NCI-H128 (cell line): ENCODE measurements around the gene DLK1.

Source experiments
- DNase-seq: peaks from one replicate; lab custom pipeline; 2025; ENCODE audit not compliant: unreplicated experiment; lab: John Stamatoyannopoulos, UW

DLK1 gene

GRCh38 chr14:100731846-100732765 lies 5.4 kb downstream of the DLK1 start:
- DNase-seq = no peak

- no peak for DNase-seq
Observed at GRCh38 chr14:100732766-100733100, 6.0 kb downstream of the DLK1 start.

GRCh38 chr14:100733152-100733850 lies 6.6 kb downstream of the DLK1 start:
- no peak for DNase-seq

DNA sequence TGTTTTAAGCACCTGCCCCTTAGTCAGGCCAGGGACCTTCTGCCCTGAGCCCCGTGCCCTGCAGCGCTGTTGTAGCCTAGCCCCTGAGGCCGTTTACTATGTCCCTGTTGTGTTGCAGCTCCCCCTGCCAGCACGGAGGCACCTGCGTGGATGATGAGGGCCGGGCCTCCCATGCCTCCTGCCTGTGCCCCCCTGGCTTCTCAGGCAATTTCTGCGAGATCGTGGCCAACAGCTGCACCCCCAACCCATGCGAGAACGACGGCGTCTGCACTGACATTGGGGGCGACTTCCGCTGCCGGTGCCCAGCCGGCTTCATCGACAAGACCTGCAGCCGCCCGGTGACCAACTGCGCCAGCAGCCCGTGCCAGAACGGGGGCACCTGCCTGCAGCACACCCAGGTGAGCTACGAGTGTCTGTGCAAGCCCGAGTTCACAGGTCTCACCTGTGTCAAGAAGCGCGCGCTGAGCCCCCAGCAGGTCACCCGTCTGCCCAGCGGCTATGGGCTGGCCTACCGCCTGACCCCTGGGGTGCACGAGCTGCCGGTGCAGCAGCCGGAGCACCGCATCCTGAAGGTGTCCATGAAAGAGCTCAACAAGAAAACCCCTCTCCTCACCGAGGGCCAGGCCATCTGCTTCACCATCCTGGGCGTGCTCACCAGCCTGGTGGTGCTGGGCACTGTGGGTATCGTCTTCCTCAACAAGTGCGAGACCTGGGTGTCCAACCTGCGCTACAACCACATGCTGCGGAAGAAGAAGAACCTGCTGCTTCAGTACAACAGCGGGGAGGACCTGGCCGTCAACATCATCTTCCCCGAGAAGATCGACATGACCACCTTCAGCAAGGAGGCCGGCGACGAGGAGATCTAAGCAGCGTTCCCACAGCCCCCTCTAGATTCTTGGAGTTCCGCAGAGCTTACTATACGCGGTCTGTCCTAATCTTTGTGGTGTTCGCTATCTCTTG lies 7.6 kb downstream of the DLK1 start:
- DNase-seq = no peak

DNA sequence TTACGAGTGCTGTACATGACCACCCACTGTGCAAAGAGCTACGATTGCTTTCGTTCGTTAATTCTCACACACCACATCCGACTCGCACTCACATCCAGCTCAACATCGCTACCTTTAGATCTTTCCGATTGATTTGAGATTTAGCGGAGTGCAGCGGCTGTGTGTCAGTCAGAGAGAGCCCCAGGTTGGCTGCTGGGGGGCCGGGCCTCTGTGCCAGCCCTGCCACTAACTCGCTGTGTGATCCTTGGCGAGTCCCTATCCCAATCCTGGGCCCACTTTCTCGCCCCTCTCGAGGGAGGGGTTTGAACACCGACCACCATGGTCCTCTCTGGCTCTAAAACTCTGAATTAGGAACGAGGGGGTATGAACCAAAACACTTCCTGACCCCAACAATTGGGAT lies 8.6 kb downstream of the DLK1 start:
- DNase-seq = no peak

- no peak for DNase-seq
Observed at GRCh38 chr14:100736269-100737180, 9.8 kb downstream of the DLK1 start.

DNA sequence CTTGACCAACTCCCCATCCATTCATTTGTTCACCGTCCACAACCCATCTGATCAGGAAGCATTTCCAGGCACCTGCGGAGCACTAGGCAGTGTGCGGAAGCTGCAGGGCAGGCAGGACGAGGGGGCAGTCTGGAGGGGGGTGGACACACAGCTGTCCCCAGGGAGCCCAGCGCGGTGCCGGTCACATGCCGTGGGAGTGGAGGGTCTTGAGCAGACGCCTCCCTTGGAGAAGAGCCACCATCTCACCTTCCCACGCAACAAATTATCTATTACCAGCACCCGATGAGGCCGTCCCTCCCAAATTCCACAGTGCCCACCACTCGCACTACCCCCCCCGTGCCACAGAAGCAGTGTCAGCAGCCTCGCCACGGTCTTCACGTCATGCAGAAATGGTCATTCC lies 10.8 kb downstream of the DLK1 start:
- DNase-seq = no peak

- DNase-seq = no peak
Observed at GRCh38 chr14:100738269-100738691, 11.6 kb downstream of the DLK1 start.

DNA sequence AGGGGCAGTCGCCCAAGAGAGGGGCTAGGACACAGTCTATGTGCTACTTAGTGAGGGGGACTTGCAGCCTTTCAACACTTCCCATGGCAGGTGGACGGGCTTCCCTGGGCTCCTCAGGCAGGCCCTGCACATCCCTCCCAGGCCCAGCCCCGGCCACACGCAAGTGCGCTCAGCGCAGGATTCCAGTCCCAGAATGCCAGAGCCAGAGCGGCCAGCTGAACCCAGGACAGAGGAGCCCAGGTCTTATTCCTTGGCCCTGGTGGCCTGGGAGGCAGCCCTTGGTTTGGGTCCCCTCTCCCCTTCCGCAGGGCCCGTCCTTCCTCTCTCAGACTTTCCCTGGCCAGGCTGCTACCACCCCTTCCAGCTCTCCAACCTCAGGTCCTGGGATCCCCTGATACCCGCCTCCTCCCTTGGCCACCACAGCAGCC lies 12.0 kb downstream of the DLK1 start:
- no peak for DNase-seq

DNA sequence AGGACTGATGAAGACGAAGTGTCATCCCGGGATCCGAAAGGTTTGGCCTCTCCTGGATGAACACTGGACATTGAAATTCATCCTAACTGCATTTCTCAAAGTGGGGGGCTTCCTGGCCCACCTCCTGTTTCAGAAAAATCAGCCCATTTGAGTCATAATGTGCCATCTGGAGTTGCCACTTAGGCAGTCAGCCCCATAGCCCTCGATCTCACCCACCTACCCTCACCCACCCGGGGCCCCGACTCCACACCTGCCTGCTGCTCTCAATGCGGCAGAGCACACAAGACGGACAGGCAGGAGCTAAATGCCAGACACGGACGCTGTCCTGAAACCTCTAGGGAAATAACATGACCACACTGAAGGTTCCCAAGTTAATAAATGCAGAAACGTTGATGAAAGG lies 12.6 kb downstream of the DLK1 start:
- DNase-seq = no peak

DNA sequence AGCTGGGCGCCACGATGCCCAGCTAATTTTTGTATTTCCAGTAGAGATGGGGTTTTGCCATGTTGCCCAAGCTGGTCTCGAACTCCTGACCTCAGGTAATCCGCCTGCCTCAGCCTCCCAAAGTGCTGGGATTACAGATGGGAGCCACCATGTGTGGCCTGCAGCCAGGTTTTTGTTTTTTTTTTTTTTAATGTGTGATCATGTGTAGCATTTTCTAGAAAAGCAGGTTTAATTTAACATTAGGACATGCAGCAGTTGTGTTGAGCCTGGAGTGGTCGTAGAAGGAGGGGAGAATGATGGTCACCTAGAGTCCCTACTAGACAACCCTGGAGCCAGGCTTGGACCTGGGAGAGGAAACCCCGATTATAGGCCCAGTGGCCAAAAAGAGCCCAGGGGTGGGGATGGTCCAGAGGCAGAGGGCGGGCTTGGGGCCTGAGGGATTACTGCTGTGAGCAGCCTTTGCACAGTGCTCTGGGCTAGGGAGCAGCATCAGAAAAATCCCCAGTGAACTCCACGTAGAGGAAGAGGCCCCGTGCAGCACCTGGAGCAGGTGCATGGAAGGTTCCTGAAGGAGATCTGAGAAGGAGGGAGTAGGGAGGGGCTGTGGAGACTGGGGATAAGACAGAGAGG lies 13.6 kb downstream of the DLK1 start:
- no peak for DNase-seq

- no peak for DNase-seq
Observed at GRCh38 chr14:100740929-100741328, 14.2 kb downstream of the DLK1 start.

GRCh38 chr14:100741966-100742365 lies 15.3 kb downstream of the DLK1 start:
- DNase-seq = no peak

DNA sequence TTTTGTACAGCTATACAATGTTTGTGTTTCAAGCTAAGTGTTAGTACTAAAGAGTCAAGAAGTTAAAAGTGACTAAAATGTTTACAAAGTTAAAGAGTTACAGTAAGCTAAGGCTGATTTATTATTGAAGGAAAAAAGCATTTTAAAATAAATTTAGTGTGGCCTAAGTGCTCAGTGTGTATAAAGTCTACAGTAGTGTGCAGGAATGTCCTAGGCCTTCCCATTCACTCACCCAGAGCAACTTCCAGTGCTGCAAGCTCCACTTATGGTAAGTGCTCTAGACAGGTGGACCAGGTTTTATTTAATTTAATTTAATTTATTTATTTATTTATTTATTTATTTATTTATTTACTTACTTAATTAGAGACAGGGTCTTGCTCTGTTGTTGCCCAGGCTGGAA lies 19.6 kb downstream of the DLK1 start:
- no peak for DNase-seq

DNA sequence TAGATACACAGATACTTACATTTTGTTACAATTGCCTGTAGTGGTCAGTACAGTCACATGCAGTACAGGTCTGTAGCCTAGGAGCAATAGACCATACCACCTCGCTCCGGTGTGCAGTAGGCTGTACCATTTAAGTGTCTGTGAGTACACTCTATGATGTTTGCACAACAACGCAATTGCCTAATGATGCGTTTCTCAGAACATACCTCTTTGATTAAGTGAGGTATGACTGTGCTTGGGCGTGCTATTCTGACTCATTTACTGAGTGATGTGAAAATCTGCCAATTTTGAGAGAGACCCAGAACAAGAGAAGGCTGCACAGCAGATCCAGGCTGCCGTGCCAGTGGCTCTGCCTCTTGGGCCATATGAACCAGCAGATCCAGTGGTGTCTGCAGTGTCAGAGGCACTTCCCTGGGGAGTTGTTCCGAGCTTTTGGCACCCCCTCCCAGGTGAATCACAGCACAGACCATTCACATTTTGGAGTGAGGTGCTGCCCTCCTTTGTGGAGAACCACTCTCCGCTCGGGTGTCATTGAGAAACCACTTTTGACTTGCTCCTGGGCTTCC lies 20.4 kb downstream of the DLK1 start:
- DNase-seq = no peak

DNA sequence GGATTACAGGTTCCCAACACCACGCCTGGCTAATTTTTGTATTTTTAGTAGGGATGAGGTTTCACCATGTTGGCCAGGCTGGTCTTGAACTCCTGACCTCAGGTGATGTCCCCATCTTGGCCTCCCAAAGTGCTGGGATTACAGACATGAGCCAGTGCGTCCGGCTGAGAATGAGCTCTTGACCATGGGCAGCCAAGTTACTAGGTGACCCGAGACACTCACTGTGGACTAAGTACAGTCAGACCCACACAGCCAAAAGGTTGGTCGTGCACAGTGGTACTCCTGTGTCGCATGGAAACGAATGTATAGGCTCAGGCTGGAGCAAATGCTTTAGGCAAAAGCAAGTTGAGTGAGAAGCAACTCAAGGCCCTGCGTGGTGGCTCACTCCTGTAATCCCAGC lies 21.0 kb downstream of the DLK1 start:
- DNase-seq = no peak

- DNase-seq = no peak
Observed at GRCh38 chr14:100748403-100748802, 21.7 kb downstream of the DLK1 start.

GRCh38 chr14:100748944-100749343 lies 22.3 kb downstream of the DLK1 start:
- DNase-seq = no peak

DNA sequence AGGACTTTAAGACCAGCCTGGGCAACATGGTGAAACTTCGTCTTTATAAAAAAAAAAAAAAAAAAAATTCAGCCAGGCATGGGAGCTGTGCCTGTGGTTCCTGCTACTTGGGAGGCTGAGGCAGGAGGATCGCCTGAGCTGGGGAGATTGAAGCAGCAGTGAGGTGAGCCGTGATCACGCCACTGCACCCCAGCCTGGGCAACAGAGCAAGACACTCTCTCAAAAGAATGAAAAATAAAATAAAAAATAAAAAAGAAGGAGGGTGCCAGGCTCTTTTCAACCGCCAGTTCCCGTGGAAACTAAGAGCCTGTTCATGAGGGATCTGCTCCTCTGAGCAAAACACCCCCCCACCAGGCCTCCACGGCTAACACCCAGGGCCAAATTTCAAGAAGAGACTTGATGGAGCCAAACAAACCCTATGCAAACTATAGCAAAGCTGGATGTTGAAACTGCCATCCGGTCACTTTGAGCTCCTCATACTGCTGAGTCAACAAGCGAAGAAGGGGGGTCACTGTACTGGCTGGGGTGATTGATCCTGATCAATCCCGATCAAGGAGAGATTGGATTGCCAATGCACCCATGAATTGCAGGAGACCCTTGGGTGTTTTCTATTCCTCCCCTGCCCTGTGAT lies 23.4 kb downstream of the DLK1 start:
- DNase-seq = no peak
